ENCODE results near the gene CLDND1.
A peak's percentile ranks its signal among the peaks of the same experiment; 100 is the strongest.
"Not testable (repeated sequence)": the region's sequence is repeated elsewhere in the genome, so short reads cannot be mapped to it uniquely, and the experiment has no call there.

The CLDND1 gene

DNA sequence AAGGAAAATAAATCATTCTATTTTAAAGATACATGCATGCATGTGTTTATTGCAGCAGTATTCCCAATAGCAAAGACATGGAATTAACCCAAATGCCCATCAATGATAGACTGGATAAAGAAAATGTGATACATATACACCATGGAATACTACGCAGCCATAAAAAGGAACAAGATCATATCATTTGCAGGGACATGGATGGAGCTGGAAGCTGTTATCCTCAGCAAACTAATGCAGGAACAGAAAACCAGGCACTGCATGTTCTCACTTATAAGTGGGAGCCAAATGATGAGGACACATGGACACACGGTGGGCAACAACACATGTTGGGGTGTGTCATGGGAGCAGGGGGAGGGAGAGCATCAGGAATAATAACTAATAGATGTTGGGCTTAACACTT, 37.1 kb upstream of the CLDND1 start:
- not testable (repeated sequence) for H3K27ac ChIP-seq (ENCODE audit: insufficient read depth, low read length, poor library complexity, severe bottlenecking); H3K36me3 ChIP-seq (ENCODE audit: control insufficient read depth, insufficient read depth, low read length); H3K27me3 ChIP-seq (replicated peaks; ENCODE audit: control insufficient read depth, insufficient read depth, low read length, poor library complexity, severe bottlenecking); H3K9me3 ChIP-seq (ENCODE audit: control insufficient read depth, low read length); H3K4me3 ChIP-seq (ENCODE audit: insufficient read depth, low read depth, low read length, poor library complexity, severe bottlenecking); DNase-seq
- H3K4me1 ChIP-seq (ENCODE audit: control insufficient read depth, insufficient read depth, low read length, poor library complexity, severe bottlenecking), result peaks cover 46% of the 10 kb centered on the region

DNA sequence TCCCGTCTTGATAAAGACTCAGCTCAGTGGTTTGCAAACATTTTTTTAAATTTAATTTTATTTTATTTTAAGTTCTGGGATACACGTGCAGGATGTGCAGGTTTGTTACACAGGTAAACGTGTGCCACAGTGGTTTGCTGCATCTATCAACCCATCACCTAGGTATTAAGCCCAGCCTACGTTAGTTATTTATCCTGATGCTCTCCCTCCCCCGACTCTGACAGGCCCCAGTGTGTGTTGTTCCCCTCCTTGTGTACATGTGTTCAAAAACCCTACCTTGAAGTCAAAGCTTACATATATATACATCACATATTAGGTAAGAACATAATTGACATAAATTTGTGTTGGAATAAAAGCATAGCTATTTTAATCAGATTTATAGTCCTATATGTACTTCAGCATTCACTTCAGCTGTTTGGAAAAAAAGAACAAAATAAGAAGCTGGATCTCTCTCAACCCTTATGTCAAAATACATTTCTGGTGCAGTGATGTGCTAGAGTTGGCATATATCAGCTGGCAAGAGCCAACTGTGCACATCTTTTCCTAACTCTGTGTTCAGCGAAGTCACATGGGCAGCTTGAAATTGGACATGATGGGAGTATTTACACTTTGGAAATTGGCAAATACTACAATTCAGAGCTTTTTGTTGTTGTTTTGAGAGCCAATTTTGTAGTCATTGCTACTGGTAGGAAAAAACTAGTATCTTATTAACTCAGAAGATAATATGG, 35.6 kb upstream of the CLDND1 start:
- no peak for DNase-seq
- H3K4me3 ChIP-seq (ENCODE audit: insufficient read depth, low read depth, low read length, poor library complexity, severe bottlenecking), result no peak overlapping the region
- peaks cover 38% of the 10 kb centered on the region for H3K4me1 ChIP-seq (ENCODE audit: control insufficient read depth, insufficient read depth, low read length, poor library complexity, severe bottlenecking)
- H3K27me3 ChIP-seq (replicated peaks; ENCODE audit: control insufficient read depth, insufficient read depth, low read length, poor library complexity, severe bottlenecking), result no peaks in the 10 kb centered on the region
- H3K27ac ChIP-seq (ENCODE audit: insufficient read depth, low read length, poor library complexity, severe bottlenecking), result peak overlapping the region; percentile 79
- no peaks in the 10 kb centered on the region for H3K9me3 ChIP-seq (ENCODE audit: control insufficient read depth, low read length)
- H3K36me3 ChIP-seq (ENCODE audit: control insufficient read depth, insufficient read depth, low read length), result no peaks in the 10 kb centered on the region

DNA sequence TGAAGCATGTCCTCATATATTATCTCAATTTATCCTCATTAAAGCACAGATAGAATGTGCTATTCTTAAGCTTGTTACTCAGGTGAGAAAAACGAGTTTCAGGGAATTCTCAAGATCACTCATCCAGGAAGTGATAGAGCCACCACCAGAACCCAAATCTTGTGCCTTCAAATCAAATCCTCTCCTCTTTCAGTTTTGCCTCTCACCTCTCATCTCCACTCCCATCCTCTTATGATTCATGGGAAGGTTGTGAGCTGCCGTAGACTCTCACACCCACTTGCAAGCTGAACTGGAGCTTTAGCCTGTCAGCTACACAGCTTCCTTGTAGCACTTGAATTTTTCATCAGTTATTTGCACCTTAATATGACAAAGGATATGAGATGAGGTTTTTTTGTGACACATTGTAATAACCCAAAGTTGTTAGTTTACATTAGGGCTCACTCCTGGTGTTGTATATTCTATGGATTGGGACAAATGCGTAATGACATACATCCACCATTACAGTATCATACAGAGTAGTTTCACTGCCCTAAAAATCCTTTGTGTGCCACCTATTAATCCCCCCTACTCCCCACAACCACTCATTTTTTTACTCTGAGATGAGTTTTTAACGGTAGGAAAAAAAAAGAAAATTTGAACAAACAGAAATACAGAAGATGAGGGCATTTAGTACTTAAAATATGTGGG, 34.8 kb upstream of the CLDND1 start:
- Histone ChIP-seq H3K36me3 (ENCODE audit: control insufficient read depth, insufficient read depth, low read length) (no peaks in the 10 kb centered on the region), H3K9me3 (ENCODE audit: control insufficient read depth, low read length) (no peaks in the 10 kb centered on the region), H3K4me1 (ENCODE audit: control insufficient read depth, insufficient read depth, low read length, poor library complexity, severe bottlenecking) (peaks cover 38% of the 10 kb centered on the region), H3K27ac (ENCODE audit: insufficient read depth, low read length, poor library complexity, severe bottlenecking) (peak overlapping the region; percentile 79), H3K27me3 (replicated peaks; ENCODE audit: control insufficient read depth, insufficient read depth, low read length, poor library complexity, severe bottlenecking) (no peaks in the 10 kb centered on the region), H3K4me3 (ENCODE audit: insufficient read depth, low read depth, low read length, poor library complexity, severe bottlenecking) (no peak overlapping the region)
- peak in 1 of 3 donors; percentile 22 for DNase-seq

DNA sequence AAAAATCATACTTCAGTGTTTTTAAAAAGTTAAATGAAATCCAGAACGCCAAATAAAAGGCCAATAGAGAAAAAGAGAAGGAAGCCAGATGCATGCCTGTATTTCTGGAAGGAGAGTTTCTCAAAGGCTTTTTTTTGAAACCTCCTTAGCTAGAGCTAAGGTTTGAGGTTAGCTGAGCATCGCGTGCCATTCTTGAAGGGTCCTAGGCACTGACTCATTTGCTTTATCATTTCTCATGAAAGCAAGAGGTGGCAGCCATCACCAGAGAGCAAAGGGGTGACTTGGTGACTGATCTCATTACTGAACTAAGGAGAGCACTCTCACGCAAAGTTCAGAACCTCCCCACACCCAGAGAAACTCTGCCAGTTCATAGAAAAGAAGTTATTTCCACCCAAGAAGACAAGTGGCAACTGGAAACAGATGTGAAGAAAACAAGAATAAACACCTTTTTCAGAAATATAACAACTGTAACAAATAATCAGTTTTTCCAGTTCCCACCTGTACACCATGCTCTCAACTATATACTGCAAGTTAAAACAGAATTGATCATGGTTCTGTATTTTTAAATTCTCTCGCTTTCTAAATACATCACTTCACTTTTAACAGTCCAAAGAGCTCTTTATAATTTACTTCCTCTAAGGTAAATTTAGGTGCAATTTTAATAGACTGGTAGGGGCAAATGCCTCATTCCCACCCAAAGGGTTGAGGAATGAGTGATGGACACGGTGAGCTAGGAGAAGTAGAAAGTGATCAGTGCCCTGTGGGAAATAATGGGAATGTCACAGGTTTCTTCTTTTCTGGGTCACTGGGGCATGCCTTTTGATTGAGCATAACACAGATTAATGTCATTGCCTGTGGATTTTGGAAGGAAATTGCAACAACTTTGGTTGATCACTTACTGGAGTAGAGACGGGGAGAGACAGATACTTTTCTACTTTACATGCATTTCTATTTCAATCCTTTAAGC, 33.7 kb upstream of the CLDND1 start:
- Histone ChIP-seq H3K9me3 (ENCODE audit: control insufficient read depth, low read length) (no peaks in the 10 kb centered on the region), H3K27ac (ENCODE audit: insufficient read depth, low read length, poor library complexity, severe bottlenecking) (peak overlapping the region; percentile 79), H3K4me1 (ENCODE audit: control insufficient read depth, insufficient read depth, low read length, poor library complexity, severe bottlenecking) (peaks cover 31% of the 10 kb centered on the region), H3K4me3 (ENCODE audit: insufficient read depth, low read depth, low read length, poor library complexity, severe bottlenecking) (peak overlapping the region; percentile 15), H3K27me3 (replicated peaks; ENCODE audit: control insufficient read depth, insufficient read depth, low read length, poor library complexity, severe bottlenecking) (no peaks in the 10 kb centered on the region), H3K36me3 (ENCODE audit: control insufficient read depth, insufficient read depth, low read length) (no peaks in the 10 kb centered on the region)
- DNase-seq, result peak in 2 of 3 donors; percentile 51 to 54

DNA sequence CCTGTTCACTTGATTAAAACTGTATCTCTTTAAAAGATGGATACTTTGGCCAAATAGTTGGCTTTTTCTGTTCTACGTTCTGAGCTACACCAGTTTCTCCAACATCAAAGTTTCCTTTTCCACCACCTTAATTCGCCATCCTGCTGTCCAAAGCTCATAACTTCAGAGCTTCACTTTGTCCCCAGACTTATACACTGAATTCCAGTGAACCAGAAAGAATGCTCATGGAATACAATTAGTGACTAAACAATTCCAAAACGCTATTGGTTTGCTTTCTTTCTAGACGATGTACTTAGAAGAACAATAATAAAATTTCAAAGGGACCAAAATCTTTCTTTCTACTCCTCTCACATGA, 32.3 kb upstream of the CLDND1 start:
- H3K4me3 ChIP-seq (ENCODE audit: insufficient read depth, low read depth, low read length, poor library complexity, severe bottlenecking), result no peak overlapping the region
- peaks cover 31% of the 10 kb centered on the region for H3K4me1 ChIP-seq (ENCODE audit: control insufficient read depth, insufficient read depth, low read length, poor library complexity, severe bottlenecking)
- H3K9me3 ChIP-seq (ENCODE audit: control insufficient read depth, low read length), result no peaks in the 10 kb centered on the region
- no peaks in the 10 kb centered on the region for H3K27me3 ChIP-seq (replicated peaks; ENCODE audit: control insufficient read depth, insufficient read depth, low read length, poor library complexity, severe bottlenecking)
- H3K36me3 ChIP-seq (ENCODE audit: control insufficient read depth, insufficient read depth, low read length), result no peaks in the 10 kb centered on the region
- peak overlapping the region; percentile 79 for H3K27ac ChIP-seq (ENCODE audit: insufficient read depth, low read length, poor library complexity, severe bottlenecking)
- DNase-seq, result no peak

DNA sequence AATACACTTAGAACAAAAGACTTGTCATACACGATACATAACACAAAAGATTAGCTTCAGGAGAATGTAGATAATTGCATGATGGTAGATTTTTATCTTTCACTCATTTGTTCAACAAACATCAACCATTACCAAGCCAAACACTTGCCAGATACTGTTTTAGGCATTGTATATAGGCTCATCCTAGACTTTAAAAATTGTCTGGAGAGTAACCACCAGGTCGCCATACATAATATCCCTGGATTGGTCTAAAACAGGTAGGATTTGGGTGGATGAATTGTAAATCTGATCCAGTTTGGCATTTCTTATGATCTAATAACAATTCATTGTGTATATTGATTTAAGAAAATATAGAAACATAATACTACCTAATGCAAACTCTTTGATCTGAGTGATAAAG, 31.9 kb upstream of the CLDND1 start:
- H3K27me3 ChIP-seq (replicated peaks; ENCODE audit: control insufficient read depth, insufficient read depth, low read length, poor library complexity, severe bottlenecking), result no peaks in the 10 kb centered on the region
- H3K27ac ChIP-seq (ENCODE audit: insufficient read depth, low read length, poor library complexity, severe bottlenecking), result peak overlapping the region; percentile 79
- no peak for DNase-seq
- no peak overlapping the region for H3K4me3 ChIP-seq (ENCODE audit: insufficient read depth, low read depth, low read length, poor library complexity, severe bottlenecking)
- peaks cover 31% of the 10 kb centered on the region for H3K4me1 ChIP-seq (ENCODE audit: control insufficient read depth, insufficient read depth, low read length, poor library complexity, severe bottlenecking)
- no peaks in the 10 kb centered on the region for H3K36me3 ChIP-seq (ENCODE audit: control insufficient read depth, insufficient read depth, low read length)
- no peaks in the 10 kb centered on the region for H3K9me3 ChIP-seq (ENCODE audit: control insufficient read depth, low read length)

DNA sequence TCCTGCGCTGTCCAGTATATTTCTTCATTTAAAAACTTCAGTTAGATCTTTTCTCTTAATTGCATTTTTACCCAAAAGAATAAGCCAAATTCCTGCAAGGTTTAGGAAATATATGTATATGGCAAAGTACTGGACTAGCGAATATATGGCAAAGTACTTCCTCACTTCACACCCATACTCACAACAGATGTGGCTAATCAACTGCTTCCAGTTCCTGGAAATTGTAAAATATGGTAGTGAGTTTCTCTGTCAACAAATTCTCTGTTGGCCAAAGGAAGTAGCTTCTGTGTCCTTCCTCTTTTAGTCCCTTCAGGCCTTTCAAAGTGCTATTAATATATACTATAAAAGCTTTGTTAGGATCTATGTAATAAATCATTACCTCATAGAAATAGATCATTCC, 31.1 kb upstream of the CLDND1 start:
- Histone ChIP-seq H3K27ac (ENCODE audit: insufficient read depth, low read length, poor library complexity, severe bottlenecking) (no peak overlapping the region), H3K4me1 (ENCODE audit: control insufficient read depth, insufficient read depth, low read length, poor library complexity, severe bottlenecking) (peaks cover 31% of the 10 kb centered on the region), H3K27me3 (replicated peaks; ENCODE audit: control insufficient read depth, insufficient read depth, low read length, poor library complexity, severe bottlenecking) (no peaks in the 10 kb centered on the region), H3K4me3 (ENCODE audit: insufficient read depth, low read depth, low read length, poor library complexity, severe bottlenecking) (no peak overlapping the region), H3K36me3 (ENCODE audit: control insufficient read depth, insufficient read depth, low read length) (no peaks in the 10 kb centered on the region), H3K9me3 (ENCODE audit: control insufficient read depth, low read length) (no peaks in the 10 kb centered on the region)
- no peak for DNase-seq

DNA sequence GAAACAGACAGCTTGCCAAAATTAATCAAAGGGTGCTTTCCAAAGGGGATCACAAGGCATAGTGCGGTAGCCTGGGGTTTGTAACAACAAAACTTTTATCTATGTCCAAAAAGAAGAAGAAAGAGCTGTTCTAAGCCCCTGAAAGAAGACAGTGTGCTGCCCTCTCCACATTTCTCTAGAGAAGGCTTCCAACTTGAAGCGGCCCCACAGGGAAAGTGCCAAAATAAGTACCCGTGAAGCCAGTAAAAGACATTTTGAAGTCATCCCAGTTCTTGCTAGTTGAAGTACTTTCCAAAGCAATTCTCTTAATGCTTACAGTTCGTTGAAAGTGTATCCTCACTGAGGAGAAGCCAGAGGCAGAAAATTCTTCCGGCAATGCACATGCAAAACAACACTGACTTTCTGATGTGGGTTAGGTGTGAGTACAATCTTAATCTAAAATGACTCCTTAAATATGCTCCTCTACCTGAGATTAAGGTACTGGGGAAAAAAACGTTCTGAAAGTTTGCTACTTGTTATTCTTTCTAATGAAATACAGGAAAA, 30.4 kb upstream of the CLDND1 start:
- H3K27ac ChIP-seq (ENCODE audit: insufficient read depth, low read length, poor library complexity, severe bottlenecking), result peak overlapping the region; percentile 20

DNA sequence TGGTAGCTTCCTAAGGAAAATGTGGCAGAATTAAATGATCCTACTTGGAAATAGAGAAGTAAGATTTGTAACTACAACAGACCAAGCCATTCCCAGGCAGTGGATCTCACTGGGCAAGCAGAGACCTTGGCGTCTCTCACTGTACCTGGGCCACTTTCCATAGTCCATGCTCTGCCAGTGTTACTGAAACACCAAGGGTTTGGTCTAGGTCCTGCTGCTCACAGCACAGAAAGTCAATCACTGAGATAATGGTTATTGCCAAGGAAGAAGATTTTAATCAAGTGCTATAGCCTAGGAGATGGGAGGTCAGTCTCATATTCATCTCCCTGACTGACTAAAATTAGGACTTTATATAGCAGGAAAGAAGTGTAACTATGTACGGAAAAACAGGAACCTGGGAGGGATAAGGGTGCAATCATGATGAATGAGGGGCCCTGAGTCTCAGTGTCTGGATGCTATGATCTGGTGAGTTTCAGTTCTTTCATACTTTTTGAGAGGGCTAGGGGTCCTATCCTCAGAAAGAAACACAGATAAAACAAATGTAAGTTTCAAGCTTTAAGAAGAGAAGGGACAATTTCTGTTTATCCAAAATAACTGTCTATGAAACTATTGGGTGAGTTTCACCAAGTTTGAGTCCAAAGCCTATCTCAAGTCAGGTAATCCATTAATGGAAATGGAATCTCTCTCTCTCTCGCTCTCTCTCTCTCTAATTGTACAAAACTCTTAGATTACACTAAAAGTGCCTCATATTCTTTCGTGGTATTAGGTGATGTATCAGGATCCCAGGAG, 29.7 kb upstream of the CLDND1 start:
- Histone ChIP-seq H3K27me3 (replicated peaks; ENCODE audit: control insufficient read depth, insufficient read depth, low read length, poor library complexity, severe bottlenecking) (no peaks in the 10 kb centered on the region), H3K27ac (ENCODE audit: insufficient read depth, low read length, poor library complexity, severe bottlenecking) (peak overlapping the region; percentile 20), H3K4me1 (ENCODE audit: control insufficient read depth, insufficient read depth, low read length, poor library complexity, severe bottlenecking) (peaks cover 27% of the 10 kb centered on the region)

More for the DNA sequence above, 30.4 kb upstream of the CLDND1 start:
- Histone ChIP-seq H3K4me3 (ENCODE audit: insufficient read depth, low read depth, low read length, poor library complexity, severe bottlenecking) (no peak overlapping the region), H3K4me1 (ENCODE audit: control insufficient read depth, insufficient read depth, low read length, poor library complexity, severe bottlenecking) (peaks cover 31% of the 10 kb centered on the region), H3K9me3 (ENCODE audit: control insufficient read depth, low read length) (no peaks in the 10 kb centered on the region), H3K27me3 (replicated peaks; ENCODE audit: control insufficient read depth, insufficient read depth, low read length, poor library complexity, severe bottlenecking) (no peaks in the 10 kb centered on the region), H3K36me3 (ENCODE audit: control insufficient read depth, insufficient read depth, low read length) (no peaks in the 10 kb centered on the region)
- DNase-seq, result no peak

More for the DNA sequence above, 29.7 kb upstream of the CLDND1 start:
- no peaks in the 10 kb centered on the region for H3K36me3 ChIP-seq (ENCODE audit: control insufficient read depth, insufficient read depth, low read length)
- no peaks in the 10 kb centered on the region for H3K9me3 ChIP-seq (ENCODE audit: control insufficient read depth, low read length)
- no peak overlapping the region for H3K4me3 ChIP-seq (ENCODE audit: insufficient read depth, low read depth, low read length, poor library complexity, severe bottlenecking)
- no peak for DNase-seq

All from effector memory CD4-positive, alpha-beta T cell (primary cell).